ENCODE data around the gene RREB1. TPM values are rescaled to one million over a fixed set of nuclear protein-coding genes. Genes with fewer than 3 reads are reported as not detected.

RREB1 gene
- 11.8 and 12.0 TPM in 2 replicates for total RNA-seq (2014; rRNA removed; shearing (Covaris generic))

GRCh38 chr6:7107578-7108195, at the start of gene RREB1:
Gene RREB1, plus strand, starts transcription at chr6:7107961. Its CDS starts 73,951 bp downstream, at chr6:7181912.

Small RNA genes within 50 kb of the gene (small RNA-seq; reads per million reads assigned to genes)
- not detected for gene RF00019

Other genes with a start within 250 kb of the RREB1 start
- gene SSR1, start 205.2 kb downstream of the RREB1 start, total RNA-seq (2014; rRNA removed; shearing (Covaris generic)) = 39.0 and 46.6 TPM in 2 replicates

All from A375 (cell line).